NB4 (cell line): ENCODE data around the gene CRABP1.

Experiments
- MYC ChIP-seq: IDR thresholded peaks from 2 replicates; pipeline ENCODE4 v1.6.1; 2011; ENCODE audit warnings: low read depth, low read length
- POLR2A ChIP-seq: IDR thresholded peaks from 2 replicates; pipeline ENCODE4 v1.6.1; 2011; ENCODE audit warnings: mild to moderate bottlenecking; ENCODE audit not compliant: insufficient read length; ENCODE audit errors: extremely low read depth
- TF ChIP-seq, protein P1 (sequence below): IDR thresholded peaks from one replicate; pipeline ENCODE4 v1.5.1; 2012; ENCODE audit warnings: low read depth, low read length
- TF ChIP-seq, protein P2 (sequence below): IDR thresholded peaks from 2 replicates; pipeline ENCODE4 v1.6.1; 2011; ENCODE audit warnings: low read depth, low read length

DNA sequence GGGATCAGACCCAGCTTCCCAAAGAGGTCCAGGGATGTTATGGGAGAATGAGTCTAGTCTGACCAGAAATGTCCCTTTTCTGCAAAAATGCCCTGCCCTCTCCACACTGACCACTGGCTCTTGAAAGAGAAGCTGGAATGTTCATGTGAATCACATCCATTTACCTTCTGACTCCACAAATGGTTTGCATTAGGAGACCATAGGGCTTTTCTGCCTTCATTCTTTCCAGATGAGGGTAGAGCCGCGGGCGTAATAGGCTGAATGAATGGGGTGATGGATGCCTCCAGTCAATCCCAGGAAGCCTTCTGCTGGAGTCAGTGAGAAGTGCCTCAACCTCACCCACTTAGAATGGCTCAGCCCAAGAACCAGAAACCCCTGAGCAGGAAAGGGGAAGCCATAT lies 50.7 kb downstream of the CRABP1 start:
- TF ChIP-seq, protein P1, sequence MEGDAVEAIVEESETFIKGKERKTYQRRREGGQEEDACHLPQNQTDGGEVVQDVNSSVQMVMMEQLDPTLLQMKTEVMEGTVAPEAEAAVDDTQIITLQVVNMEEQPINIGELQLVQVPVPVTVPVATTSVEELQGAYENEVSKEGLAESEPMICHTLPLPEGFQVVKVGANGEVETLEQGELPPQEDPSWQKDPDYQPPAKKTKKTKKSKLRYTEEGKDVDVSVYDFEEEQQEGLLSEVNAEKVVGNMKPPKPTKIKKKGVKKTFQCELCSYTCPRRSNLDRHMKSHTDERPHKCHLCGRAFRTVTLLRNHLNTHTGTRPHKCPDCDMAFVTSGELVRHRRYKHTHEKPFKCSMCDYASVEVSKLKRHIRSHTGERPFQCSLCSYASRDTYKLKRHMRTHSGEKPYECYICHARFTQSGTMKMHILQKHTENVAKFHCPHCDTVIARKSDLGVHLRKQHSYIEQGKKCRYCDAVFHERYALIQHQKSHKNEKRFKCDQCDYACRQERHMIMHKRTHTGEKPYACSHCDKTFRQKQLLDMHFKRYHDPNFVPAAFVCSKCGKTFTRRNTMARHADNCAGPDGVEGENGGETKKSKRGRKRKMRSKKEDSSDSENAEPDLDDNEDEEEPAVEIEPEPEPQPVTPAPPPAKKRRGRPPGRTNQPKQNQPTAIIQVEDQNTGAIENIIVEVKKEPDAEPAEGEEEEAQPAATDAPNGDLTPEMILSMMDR: no peak
- TF ChIP-seq POLR2A (no peak), MYC (no peak)
- TF ChIP-seq, protein P2, sequence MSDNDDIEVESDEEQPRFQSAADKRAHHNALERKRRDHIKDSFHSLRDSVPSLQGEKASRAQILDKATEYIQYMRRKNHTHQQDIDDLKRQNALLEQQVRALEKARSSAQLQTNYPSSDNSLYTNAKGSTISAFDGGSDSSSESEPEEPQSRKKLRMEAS: no peak
